ENCODE data around the gene ATP6V0A1.

The ATP6V0A1 gene

DNA sequence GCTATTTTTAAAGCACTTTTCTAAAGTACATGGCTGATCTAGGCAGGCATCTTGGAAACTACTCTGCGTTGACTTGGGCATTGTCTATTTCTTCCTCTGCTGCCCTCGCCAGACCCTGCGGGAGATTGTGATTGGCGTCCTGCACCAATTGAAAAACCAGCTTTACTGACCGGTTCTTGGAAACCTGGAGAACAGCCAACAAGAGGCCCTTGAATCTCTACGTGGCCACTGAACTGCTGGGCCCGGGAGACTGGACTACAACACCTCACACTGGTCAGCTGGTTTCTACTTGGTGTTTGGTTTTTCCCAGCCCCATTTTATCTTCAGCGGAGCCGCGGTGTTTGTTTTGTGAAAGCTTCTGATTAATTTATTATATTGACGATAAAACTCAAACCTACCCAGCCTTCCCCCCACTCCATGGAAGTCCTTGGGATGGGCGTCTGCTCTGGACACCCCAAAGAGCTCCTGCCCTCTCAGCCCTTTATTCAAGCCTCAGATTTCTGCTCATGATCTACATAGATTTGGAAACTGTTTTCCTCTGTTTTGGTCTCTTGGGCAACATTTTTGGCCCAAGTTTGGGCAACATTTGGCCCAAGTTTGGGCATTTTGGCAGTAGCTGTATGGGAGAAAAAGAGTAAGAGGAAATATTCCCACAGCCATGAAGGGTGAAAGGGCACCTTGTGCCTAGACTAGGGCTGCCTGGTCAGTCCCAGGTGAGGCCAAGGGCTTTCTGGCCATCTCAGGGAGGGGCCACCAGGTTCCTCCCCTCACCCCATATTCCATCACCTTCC, 113.0 kb downstream of the ATP6V0A1 start:
- TF ChIP-seq ZNF274 (IDR thresholded peaks at IDR 0.05; ENCODE audit: low read depth, low read length) = no peak
- H3K4me3 ChIP-seq (ENCODE audit: low read length) = no peak overlapping the region
